GM15510 (cell line): ENCODE data around the gene SLC9A9.

Source experiments
- POLR2A ChIP-seq: IDR thresholded peaks from 3 replicates; pipeline ENCODE4 v1.6.1; 2011; ENCODE audit warnings: borderline replicate concordance; ENCODE audit not compliant: insufficient read length; ENCODE audit errors: extremely low read depth

SLC9A9 gene

GRCh38 chr3:143301031-143301901, 547.0 kb downstream of the SLC9A9 start:
- no peak for TF ChIP-seq POLR2A

- TF ChIP-seq POLR2A: no peak
These were observed 549.3 kb downstream of the SLC9A9 start for GRCh38 chr3:143298886-143299535.

DNA sequence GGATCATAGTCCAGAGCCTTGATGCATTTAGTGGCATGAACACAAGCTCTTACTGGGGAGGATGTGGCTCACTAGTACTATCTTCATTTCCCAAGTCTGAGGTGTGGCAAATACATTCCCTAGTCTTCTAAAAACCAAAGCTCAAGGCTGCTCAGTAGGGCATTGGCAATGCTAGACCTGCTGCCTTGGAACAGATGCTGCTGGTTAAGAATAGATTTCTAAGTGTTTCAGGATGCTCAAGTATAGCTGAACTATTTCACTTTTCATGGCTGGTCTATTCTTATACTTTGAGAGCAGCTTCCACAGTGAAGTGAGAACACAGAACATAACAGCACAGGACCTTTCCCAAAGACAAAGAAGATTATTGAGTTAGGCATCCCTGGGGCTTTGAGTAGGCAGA, 549.9 kb downstream of the SLC9A9 start:
- TF ChIP-seq POLR2A: no peak

GRCh38 chr3:143295201-143296080, 552.8 kb downstream of the SLC9A9 start:
- TF ChIP-seq POLR2A: no peak

DNA sequence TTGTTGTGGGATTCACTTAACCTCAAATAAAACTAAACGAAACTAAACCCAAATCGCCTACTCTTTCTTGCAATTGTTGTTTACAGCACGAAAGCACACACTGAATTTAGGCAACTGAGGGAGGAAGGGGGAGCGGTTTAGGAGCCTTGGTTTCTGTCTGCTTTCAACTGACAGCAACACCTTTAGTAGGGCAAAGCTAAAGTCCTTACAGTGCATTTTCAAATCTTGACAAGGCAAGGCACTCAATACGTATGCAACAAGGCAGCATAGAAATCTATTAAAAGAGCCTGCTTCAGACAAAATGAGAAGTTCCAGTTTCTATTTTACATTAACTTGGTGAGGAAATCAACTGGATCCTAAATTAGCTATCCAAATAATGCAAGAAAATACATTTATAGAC, 554.1 kb downstream of the SLC9A9 start:
- no peak for TF ChIP-seq POLR2A

GRCh38 chr3:143291836-143292447, 556.3 kb downstream of the SLC9A9 start:
- no peak for TF ChIP-seq POLR2A

- TF ChIP-seq POLR2A: no peak
These were observed 559.3 kb downstream of the SLC9A9 start for GRCh38 chr3:143288944-143289343.

DNA sequence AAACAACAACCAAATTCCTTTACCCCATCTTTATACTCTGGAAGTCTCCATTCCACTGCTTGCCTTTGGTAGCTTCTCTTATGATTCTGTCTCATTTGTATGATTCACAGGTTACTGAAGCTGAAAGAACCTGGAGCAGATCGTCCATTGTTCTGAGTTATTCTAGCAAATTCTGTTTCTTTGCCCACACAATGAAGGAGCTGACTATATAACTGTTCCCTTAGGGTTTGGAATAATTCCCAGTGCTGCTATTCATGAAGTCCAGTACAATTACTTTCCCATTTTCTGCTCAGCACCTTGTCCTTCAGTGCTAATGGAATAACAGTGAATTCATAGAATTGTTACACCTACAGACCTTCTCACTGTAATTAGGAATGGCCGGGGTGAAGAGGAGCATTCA, 560.9 kb downstream of the SLC9A9 start:
- no peak for TF ChIP-seq POLR2A

DNA sequence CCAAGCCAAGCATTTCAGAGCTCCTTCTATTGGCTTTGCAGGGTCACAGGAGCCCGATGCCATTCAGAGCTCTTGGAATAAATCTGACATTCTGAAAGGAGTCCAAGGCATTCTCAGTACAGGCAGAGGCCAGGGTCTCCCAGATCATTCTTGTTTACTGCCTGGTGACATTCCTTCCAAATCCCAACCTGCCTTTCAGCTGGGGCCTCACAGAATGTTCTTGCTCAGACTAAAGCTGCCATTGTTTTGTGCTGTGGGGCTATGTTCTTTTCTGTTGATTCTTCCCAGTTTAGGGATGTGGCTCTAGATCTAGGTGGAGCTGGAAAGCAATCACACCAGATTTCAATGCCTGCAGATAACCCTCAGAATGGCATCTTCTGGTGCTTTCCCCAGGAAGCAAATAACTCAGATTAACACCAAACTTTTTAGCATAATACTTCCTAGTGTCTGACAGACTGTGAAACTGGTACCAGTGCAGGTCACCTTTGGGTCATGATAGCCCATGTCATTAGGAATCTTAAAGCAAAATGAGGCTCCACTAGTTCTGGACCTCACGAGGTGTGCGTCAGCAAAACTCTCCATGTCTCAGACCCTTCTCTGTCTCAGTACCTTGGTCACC, 561.8 kb downstream of the SLC9A9 start:
- no peak for TF ChIP-seq POLR2A

- no peak for TF ChIP-seq POLR2A
These were observed 564.7 kb downstream of the SLC9A9 start for GRCh38 chr3:143283432-143284128.

DNA sequence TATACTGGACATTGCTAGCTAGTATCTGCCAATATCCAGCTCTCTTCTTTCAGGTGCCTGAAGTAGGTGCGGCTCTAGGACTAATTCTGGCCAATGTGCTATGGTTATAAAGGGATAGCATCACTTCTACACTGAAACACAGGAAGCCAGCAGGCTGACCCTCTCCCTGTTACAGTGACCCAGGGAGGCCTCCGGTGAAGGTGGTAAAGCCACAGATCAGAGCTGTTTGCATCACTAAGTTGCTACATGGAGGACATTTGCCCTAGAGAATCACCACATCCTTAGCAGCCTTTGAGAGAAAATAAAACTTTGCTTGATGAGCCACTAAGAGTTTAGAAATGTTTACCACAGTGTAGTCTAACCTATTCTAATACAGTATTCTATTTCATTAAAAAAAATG, 567.3 kb downstream of the SLC9A9 start:
- TF ChIP-seq POLR2A: no peak

DNA sequence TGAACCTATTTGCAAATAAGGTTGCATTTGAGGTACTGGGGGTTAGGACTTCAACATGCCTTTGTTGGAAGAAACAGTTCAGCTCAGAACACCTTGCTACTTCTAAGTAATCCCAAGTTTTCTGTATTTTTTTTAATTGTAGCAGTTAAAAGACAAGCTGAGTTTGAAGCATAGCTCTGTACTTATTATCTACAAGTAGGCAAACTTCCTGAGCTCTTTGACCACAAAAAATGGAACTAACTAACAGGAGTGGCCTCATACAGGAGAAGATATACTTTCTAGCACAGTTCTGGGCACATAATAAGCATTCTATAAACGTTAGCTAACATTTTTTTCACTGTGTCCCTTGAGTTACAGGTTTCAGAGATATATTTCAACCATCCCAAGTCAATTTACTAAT, 569.5 kb downstream of the SLC9A9 start:
- no peak for TF ChIP-seq POLR2A

- no peak for TF ChIP-seq POLR2A
These were observed 570.7 kb downstream of the SLC9A9 start for GRCh38 chr3:143277531-143277930.

- TF ChIP-seq POLR2A: no peak
These were observed 571.7 kb downstream of the SLC9A9 start for GRCh38 chr3:143276592-143276991.
